NCI-H1105 treated with DMSO at 0.1 percent for 48 hours (cell line): Measurements from ENCODE around the gene ZNF346.

ENCODE experiments used
- DNase-seq: peaks from one replicate; lab custom pipeline; 2025; lab: John Stamatoyannopoulos, UW

The ZNF346 gene

GRCh38 chr5:177095088-177095669 lies 72.7 kb downstream of the ZNF346 start:
- no peak for DNase-seq

- DNase-seq, result no peak
Measured at GRCh38 chr5:177096162-177097015, 73.9 kb downstream of the ZNF346 start.

- DNase-seq, result no peak
Measured at GRCh38 chr5:177097016-177097985, 74.8 kb downstream of the ZNF346 start.

- no peak for DNase-seq
Measured at GRCh38 chr5:177098120-177098469, 75.6 kb downstream of the ZNF346 start.

- DNase-seq, result no peak
Measured at GRCh38 chr5:177098470-177099141, 76.1 kb downstream of the ZNF346 start.

- DNase-seq, result no peak
Measured at GRCh38 chr5:177099422-177100093, 77.1 kb downstream of the ZNF346 start.

GRCh38 chr5:177100714-177101121 lies 78.2 kb downstream of the ZNF346 start:
- DNase-seq, result no peak

GRCh38 chr5:177103523-177104253 lies 81.2 kb downstream of the ZNF346 start:
- no peak for DNase-seq

GRCh38 chr5:177105691-177106476 lies 83.4 kb downstream of the ZNF346 start:
- no peak for DNase-seq

- no peak for DNase-seq
Measured at GRCh38 chr5:177107159-177107558, 84.7 kb downstream of the ZNF346 start.

GRCh38 chr5:177109810-177110209 lies 87.3 kb downstream of the ZNF346 start:
- no peak for DNase-seq

GRCh38 chr5:177111720-177112394 lies 89.4 kb downstream of the ZNF346 start:
- DNase-seq, result peak; percentile 44

- no peak for DNase-seq
Measured at GRCh38 chr5:177112589-177113220, 90.2 kb downstream of the ZNF346 start.

- DNase-seq, result peak; percentile 36
Measured at GRCh38 chr5:177113566-177114424, 91.3 kb downstream of the ZNF346 start.

GRCh38 chr5:177116631-177117373 lies 94.3 kb downstream of the ZNF346 start:
- no peak for DNase-seq

- DNase-seq, result no peak
Measured at GRCh38 chr5:177117441-177118045, 95.0 kb downstream of the ZNF346 start.

- DNase-seq, result no peak
Measured at GRCh38 chr5:177122566-177122965, 100.1 kb downstream of the ZNF346 start.
